HepG2 (cell line): ENCODE measurements around the gene RAB33B.

ENCODE experiments used
- BRCA1 ChIP-seq: sonication (generic); formaldehyde crosslinking; IDR thresholded peaks from 2 replicates; pipeline ENCODE4 v1.4.0; 2020; ENCODE audit warnings: missing genetic modification reagents
- EZH2 ChIP-seq: conservative IDR thresholded peaks from 2 replicates; pipeline ENCODE4 v1.6.1; 2012; ENCODE audit warnings: mild to moderate bottlenecking, low read depth, low read length, moderate library complexity
- MBD4 ChIP-seq: IDR thresholded peaks from 2 replicates; pipeline ENCODE4 v1.6.1; 2012; ENCODE audit warnings: low read length, inconsistent platforms, borderline replicate concordance
- MEF2D ChIP-seq: sonication (generic); formaldehyde crosslinking; IDR thresholded peaks from 2 replicates; pipeline ENCODE4 v1.5.1; 2020; ENCODE audit warnings: mild to moderate bottlenecking, missing genetic modification reagents
- MTA3 ChIP-seq: sonication (generic); formaldehyde crosslinking; IDR thresholded peaks from 2 replicates; pipeline ENCODE4 v1.4.0; 2020; ENCODE audit warnings: missing genetic modification reagents
- MTF2 ChIP-seq: sonication (generic); formaldehyde crosslinking; IDR thresholded peaks from 2 replicates; pipeline ENCODE4 v1.5.0; 2020; ENCODE audit warnings: missing genetic modification reagents, borderline replicate concordance
- NFIC ChIP-seq: IDR thresholded peaks from 2 replicates; pipeline ENCODE4 v1.6.1; 2012; ENCODE audit warnings: mild to moderate bottlenecking, low read length, inconsistent platforms
- NFRKB ChIP-seq: fragments of 450-650 bp; IDR thresholded peaks from 2 replicates; pipeline ENCODE4 v1.6.1; 2017
- STAT5B ChIP-seq: sonication (generic); formaldehyde crosslinking; IDR thresholded peaks from 2 replicates; pipeline ENCODE4 v1.4.0; 2020; ENCODE audit warnings: missing genetic modification reagents
- YEATS4 ChIP-seq: sonication (generic); formaldehyde crosslinking; IDR thresholded peaks from 2 replicates; pipeline ENCODE4 v1.4.0; 2020; ENCODE audit warnings: missing genetic modification reagents, borderline replicate concordance
- TF ChIP-seq, protein P1 (sequence below): sonication (generic); formaldehyde crosslinking; IDR thresholded peaks from 2 replicates; pipeline ENCODE4 v1.9.0; 2022; ENCODE audit warnings: missing genetic modification reagents, mild to moderate bottlenecking, borderline replicate concordance
- TF ChIP-seq, protein P2 (sequence below): sonication (generic); formaldehyde crosslinking; IDR thresholded peaks from 2 replicates; pipeline ENCODE4 v1.5.1; 2020; ENCODE audit warnings: mild to moderate bottlenecking, missing genetic modification reagents, moderate library complexity

DNA sequence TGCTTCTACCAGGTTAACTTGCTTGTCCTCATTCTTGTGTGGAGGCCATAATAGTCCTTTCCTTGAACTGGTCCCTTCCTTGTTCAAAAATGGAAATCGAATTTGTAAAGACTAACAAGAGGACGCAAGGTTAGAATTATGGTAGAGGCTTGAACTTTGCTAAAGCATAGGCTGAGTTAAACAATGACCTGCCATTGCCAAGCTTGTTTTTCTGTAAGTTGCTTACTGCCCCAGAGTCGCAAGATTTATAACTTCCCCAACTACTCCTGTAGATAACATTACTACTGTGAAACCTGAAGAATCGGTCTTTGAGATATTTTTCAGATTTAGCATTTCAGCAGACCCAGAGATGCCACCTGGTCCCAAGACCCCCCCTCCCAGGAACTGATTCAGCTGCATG is 45.3 kb downstream of the RAB33B start:
- TF ChIP-seq, protein P1, sequence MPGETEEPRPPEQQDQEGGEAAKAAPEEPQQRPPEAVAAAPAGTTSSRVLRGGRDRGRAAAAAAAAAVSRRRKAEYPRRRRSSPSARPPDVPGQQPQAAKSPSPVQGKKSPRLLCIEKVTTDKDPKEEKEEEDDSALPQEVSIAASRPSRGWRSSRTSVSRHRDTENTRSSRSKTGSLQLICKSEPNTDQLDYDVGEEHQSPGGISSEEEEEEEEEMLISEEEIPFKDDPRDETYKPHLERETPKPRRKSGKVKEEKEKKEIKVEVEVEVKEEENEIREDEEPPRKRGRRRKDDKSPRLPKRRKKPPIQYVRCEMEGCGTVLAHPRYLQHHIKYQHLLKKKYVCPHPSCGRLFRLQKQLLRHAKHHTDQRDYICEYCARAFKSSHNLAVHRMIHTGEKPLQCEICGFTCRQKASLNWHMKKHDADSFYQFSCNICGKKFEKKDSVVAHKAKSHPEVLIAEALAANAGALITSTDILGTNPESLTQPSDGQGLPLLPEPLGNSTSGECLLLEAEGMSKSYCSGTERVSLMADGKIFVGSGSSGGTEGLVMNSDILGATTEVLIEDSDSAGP (CRISPR knock-in tag), result no peak
- TF ChIP-seq BRCA1 (CRISPR knock-in tag) (no peak), MBD4 (no peak), EZH2 (no peak), MEF2D (CRISPR knock-in tag) (no peak), YEATS4 (CRISPR knock-in tag) (no peak), MTA3 (CRISPR knock-in tag) (no peak), NFRKB (no peak), MTF2 (CRISPR knock-in tag) (no peak), STAT5B (CRISPR knock-in tag) (no peak), NFIC (no peak)
- TF ChIP-seq, protein P2, sequence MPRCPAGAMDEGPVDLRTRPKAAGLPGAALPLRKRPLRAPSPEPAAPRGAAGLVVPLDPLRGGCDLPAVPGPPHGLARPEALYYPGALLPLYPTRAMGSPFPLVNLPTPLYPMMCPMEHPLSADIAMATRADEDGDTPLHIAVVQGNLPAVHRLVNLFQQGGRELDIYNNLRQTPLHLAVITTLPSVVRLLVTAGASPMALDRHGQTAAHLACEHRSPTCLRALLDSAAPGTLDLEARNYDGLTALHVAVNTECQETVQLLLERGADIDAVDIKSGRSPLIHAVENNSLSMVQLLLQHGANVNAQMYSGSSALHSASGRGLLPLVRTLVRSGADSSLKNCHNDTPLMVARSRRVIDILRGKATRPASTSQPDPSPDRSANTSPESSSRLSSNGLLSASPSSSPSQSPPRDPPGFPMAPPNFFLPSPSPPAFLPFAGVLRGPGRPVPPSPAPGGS (CRISPR knock-in tag), result no peak
